ENCODE measurements around the gene SLC22A31.
"Not testable (repeated sequence)": the region's sequence is repeated elsewhere in the genome, so short reads cannot be mapped to it uniquely, and the experiment has no call there.

SLC22A31 gene

GRCh38 chr16:89187032-89187769 lies 13.1 kb downstream of the SLC22A31 start:
- H4K20me1 ChIP-seq (ENCODE audit: insufficient read depth, low read length) = no peaks in the 10 kb centered on the region
- peaks cover 3% of the 10 kb centered on the region for H3K4me1 ChIP-seq (ENCODE audit: insufficient read depth, low read length, severe bottlenecking)
- no peaks in the 10 kb centered on the region for H3K79me2 ChIP-seq (ENCODE audit: insufficient read depth, low read length)
- H3K27ac ChIP-seq (ENCODE audit: low read depth, low read length, poor library complexity, severe bottlenecking) = no peak overlapping the region
- no peak overlapping the region for H3K4me2 ChIP-seq (ENCODE audit: low read length)
- TF ChIP-seq EZH2 (IDR thresholded peaks at IDR 0.05; ENCODE audit: borderline replicate concordance, low read length) (no peak), CTCF (IDR thresholded peaks at IDR 0.05; ENCODE audit: low read length) (no peak)
- H3K27me3 ChIP-seq (ENCODE audit: insufficient read depth, low read length) = 0 out of 2 replicates have a peak, but pooled peaks cover 11% of the 10 kb centered on the region
- no peaks in the 10 kb centered on the region for H3K36me3 ChIP-seq (ENCODE audit: insufficient read depth, low read length)
- H3K9ac ChIP-seq (ENCODE audit: low read length) = no peak overlapping the region
- H3F3A ChIP-seq (ENCODE audit: insufficient read depth, low read length) = 0 out of 2 replicates have a peak, but pooled peaks cover 6% of the 10 kb centered on the region
- no peak overlapping the region for H3K4me3 ChIP-seq (ENCODE audit: low read depth, low read length, poor library complexity, severe bottlenecking)
- no peaks in the 10 kb centered on the region for H3K9me3 ChIP-seq (ENCODE audit: low read length)
- no peak overlapping the region for H2AFZ ChIP-seq (ENCODE audit: low read length)
- no peaks in the 10 kb centered on the region for H3K9me2 ChIP-seq (ENCODE audit: low read depth, low read length)

- H3K79me2 ChIP-seq (ENCODE audit: insufficient read depth, low read length); H4K20me1 ChIP-seq (ENCODE audit: insufficient read depth, low read length); H2AFZ ChIP-seq (ENCODE audit: low read length); H3K4me2 ChIP-seq (ENCODE audit: low read length); H3K36me3 ChIP-seq (ENCODE audit: insufficient read depth, low read length); H3K4me1 ChIP-seq (ENCODE audit: insufficient read depth, low read length, severe bottlenecking); H3K9me3 ChIP-seq (ENCODE audit: low read length); H3K4me3 ChIP-seq (ENCODE audit: low read depth, low read length, poor library complexity, severe bottlenecking); H3F3A ChIP-seq (ENCODE audit: insufficient read depth, low read length); H3K9me2 ChIP-seq (ENCODE audit: low read depth, low read length); H3K9ac ChIP-seq (ENCODE audit: low read length); H3K27ac ChIP-seq (ENCODE audit: low read depth, low read length, poor library complexity, severe bottlenecking): not testable (repeated sequence)
- H3K27me3 ChIP-seq (ENCODE audit: insufficient read depth, low read length) = 0 out of 2 replicates have a peak, but pooled peaks cover 10% of the 10 kb centered on the region
Observed at GRCh38 chr16:89186593-89187031, 13.7 kb downstream of the SLC22A31 start.

GRCh38 chr16:89185887-89186592 lies 14.3 kb downstream of the SLC22A31 start:
- not testable (repeated sequence) for H3K9me2 ChIP-seq (ENCODE audit: low read depth, low read length); H3F3A ChIP-seq (ENCODE audit: insufficient read depth, low read length); H3K36me3 ChIP-seq (ENCODE audit: insufficient read depth, low read length); H3K4me1 ChIP-seq (ENCODE audit: insufficient read depth, low read length, severe bottlenecking); H3K9me3 ChIP-seq (ENCODE audit: low read length); H3K4me3 ChIP-seq (ENCODE audit: low read depth, low read length, poor library complexity, severe bottlenecking); H4K20me1 ChIP-seq (ENCODE audit: insufficient read depth, low read length); H3K9ac ChIP-seq (ENCODE audit: low read length); H2AFZ ChIP-seq (ENCODE audit: low read length); H3K79me2 ChIP-seq (ENCODE audit: insufficient read depth, low read length); H3K27ac ChIP-seq (ENCODE audit: low read depth, low read length, poor library complexity, severe bottlenecking); H3K4me2 ChIP-seq (ENCODE audit: low read length); H3K27me3 ChIP-seq (ENCODE audit: insufficient read depth, low read length)

- H3K4me2 ChIP-seq (ENCODE audit: low read length) = no peak overlapping the region
- 0 out of 2 replicates have a peak, but pooled peaks cover 6% of the 10 kb centered on the region for H3F3A ChIP-seq (ENCODE audit: insufficient read depth, low read length)
- no peak overlapping the region for H3K27ac ChIP-seq (ENCODE audit: low read depth, low read length, poor library complexity, severe bottlenecking)
- H3K27me3 ChIP-seq (ENCODE audit: insufficient read depth, low read length) = 0 out of 2 replicates have a peak, but pooled peaks cover 6% of the 10 kb centered on the region
- no peaks in the 10 kb centered on the region for H3K79me2 ChIP-seq (ENCODE audit: insufficient read depth, low read length)
- no peak overlapping the region for H3K9ac ChIP-seq (ENCODE audit: low read length)
- TF ChIP-seq CTCF (IDR thresholded peaks at IDR 0.05; ENCODE audit: low read length) = no peak
- no peak for TF ChIP-seq EZH2 (IDR thresholded peaks at IDR 0.05; ENCODE audit: borderline replicate concordance, low read length)
- H2AFZ ChIP-seq (ENCODE audit: low read length) = no peak overlapping the region
- H3K4me3 ChIP-seq (ENCODE audit: low read depth, low read length, poor library complexity, severe bottlenecking) = no peak overlapping the region
- H3K9me2 ChIP-seq (ENCODE audit: low read depth, low read length) = no peaks in the 10 kb centered on the region
- no peaks in the 10 kb centered on the region for H4K20me1 ChIP-seq (ENCODE audit: insufficient read depth, low read length)
- H3K4me1 ChIP-seq (ENCODE audit: insufficient read depth, low read length, severe bottlenecking) = no peaks in the 10 kb centered on the region
- no peaks in the 10 kb centered on the region for H3K36me3 ChIP-seq (ENCODE audit: insufficient read depth, low read length)
- no peaks in the 10 kb centered on the region for H3K9me3 ChIP-seq (ENCODE audit: low read length)
Observed at GRCh38 chr16:89184933-89185794, 15.2 kb downstream of the SLC22A31 start.

Measured in OCI-LY1 (cell line).